DMS53 treated with DMSO at 0.1 percent for 48 hours (cell line): ENCODE measurements around the gene SOX8.

ENCODE experiments used
- DNase-seq: peaks from one replicate; lab custom pipeline; 2025; ENCODE audit not compliant: unreplicated experiment; lab: John Stamatoyannopoulos, UW

Gene SOX8

GRCh38 chr16:1003391-1004347 is 22.1 kb downstream of the SOX8 start:
- no peak for DNase-seq

GRCh38 chr16:1005286-1005685 is 23.7 kb downstream of the SOX8 start:
- DNase-seq, result no peak

GRCh38 chr16:1006781-1007180 is 25.2 kb downstream of the SOX8 start:
- no peak for DNase-seq

- no peak for DNase-seq
Observed at GRCh38 chr16:1007284-1007850, 25.8 kb downstream of the SOX8 start.

GRCh38 chr16:1008085-1008484 is 26.5 kb downstream of the SOX8 start:
- DNase-seq, result no peak

- no peak for DNase-seq
Observed at GRCh38 chr16:1009358-1010150, 28.0 kb downstream of the SOX8 start.

- no peak for DNase-seq
Observed at GRCh38 chr16:1010251-1010650, 28.7 kb downstream of the SOX8 start.

GRCh38 chr16:1010815-1011214 is 29.2 kb downstream of the SOX8 start:
- DNase-seq, result no peak

GRCh38 chr16:1011316-1012082 is 29.9 kb downstream of the SOX8 start:
- no peak for DNase-seq

- no peak for DNase-seq
Observed at GRCh38 chr16:1012135-1012534, 30.6 kb downstream of the SOX8 start.

GRCh38 chr16:1012722-1013592 is 31.4 kb downstream of the SOX8 start:
- no peak for DNase-seq

- DNase-seq, result no peak
Observed at GRCh38 chr16:1013593-1013900, 32.0 kb downstream of the SOX8 start.

- no peak for DNase-seq
Observed at GRCh38 chr16:1014221-1014620, 32.7 kb downstream of the SOX8 start.

- DNase-seq, result no peak
Observed at GRCh38 chr16:1014771-1015495, 33.4 kb downstream of the SOX8 start.

GRCh38 chr16:1018447-1019198 is 37.1 kb downstream of the SOX8 start:
- no peak for DNase-seq

- DNase-seq, result no peak
Observed at GRCh38 chr16:1019231-1020090, 37.9 kb downstream of the SOX8 start.

- no peak for DNase-seq
Observed at GRCh38 chr16:1020091-1020399, 38.5 kb downstream of the SOX8 start.

GRCh38 chr16:1020591-1020990 is 39.0 kb downstream of the SOX8 start:
- DNase-seq, result no peak
